GM18870 (cell line): ENCODE data around the gene CEACAM18.

Experiments
- ATAC-seq: cut with Tn5 transposase; IDR thresholded peaks from one replicate; pipeline ENCODE4 v1.9.1; 2021; ENCODE audit warnings: moderate library complexity; ENCODE audit not compliant: unreplicated experiment

The CEACAM18 gene

DNA sequence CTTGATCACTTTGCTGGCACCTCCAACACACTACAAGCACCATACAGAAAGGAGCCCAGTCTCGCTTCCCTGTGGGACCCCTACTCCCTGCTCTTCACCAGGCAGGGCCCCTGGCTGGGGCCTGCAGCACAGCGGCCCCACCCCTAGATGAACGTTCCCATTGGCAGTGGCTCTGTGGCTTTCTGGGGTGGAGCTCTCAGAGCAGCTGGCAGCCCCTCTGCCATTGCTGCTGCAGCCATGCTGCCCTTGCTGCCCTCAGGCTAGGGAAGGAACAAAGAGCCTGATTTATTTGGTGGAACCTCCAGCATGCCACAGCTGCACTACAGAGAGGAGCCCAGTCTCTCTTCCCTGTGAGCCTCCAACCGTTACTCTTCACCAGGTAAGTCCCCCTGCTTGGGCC is 47.3 kb downstream of the CEACAM18 start:
- no peak for ATAC-seq

DNA sequence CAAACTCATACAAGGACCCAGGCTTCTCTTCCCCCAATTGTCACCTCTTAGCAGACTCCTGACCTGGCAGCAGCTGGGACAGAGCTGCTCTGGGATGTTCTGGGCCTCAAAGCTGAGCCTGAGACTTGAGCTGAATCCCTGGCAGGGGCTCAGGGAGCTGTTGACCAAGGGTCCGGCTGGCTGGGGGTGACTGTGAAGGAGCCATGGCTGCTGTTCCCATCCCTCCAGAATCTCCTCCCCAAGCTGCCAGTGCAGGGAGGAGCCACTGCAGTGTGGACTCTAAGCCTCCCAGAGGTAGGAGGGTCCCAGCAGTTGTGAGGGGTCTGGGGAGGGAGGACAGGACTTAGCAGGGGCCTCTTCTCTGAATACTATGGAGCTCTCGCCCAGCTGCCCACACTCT is 51.0 kb downstream of the CEACAM18 start:
- no peak for ATAC-seq

DNA sequence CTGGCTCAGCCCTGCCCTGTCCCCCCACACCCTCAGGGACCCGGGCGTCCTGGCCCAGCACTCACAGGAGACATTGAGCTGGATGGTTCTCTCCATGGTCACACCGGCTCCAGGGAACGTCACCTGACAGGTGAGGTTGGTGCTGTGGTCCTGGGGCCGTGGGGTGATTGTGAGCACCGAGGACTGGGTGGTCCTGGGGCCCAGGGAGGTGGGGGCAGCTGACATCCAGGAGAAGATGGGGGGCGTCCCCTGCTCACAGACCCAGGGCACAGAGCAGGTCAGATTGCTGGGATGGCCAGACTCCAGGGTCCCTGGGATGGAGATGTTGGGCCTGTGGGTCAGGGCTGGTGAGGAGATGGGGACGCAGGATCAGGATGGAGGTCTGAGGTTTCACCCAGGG is 52.3 kb downstream of the CEACAM18 start:
- no peak for ATAC-seq

DNA sequence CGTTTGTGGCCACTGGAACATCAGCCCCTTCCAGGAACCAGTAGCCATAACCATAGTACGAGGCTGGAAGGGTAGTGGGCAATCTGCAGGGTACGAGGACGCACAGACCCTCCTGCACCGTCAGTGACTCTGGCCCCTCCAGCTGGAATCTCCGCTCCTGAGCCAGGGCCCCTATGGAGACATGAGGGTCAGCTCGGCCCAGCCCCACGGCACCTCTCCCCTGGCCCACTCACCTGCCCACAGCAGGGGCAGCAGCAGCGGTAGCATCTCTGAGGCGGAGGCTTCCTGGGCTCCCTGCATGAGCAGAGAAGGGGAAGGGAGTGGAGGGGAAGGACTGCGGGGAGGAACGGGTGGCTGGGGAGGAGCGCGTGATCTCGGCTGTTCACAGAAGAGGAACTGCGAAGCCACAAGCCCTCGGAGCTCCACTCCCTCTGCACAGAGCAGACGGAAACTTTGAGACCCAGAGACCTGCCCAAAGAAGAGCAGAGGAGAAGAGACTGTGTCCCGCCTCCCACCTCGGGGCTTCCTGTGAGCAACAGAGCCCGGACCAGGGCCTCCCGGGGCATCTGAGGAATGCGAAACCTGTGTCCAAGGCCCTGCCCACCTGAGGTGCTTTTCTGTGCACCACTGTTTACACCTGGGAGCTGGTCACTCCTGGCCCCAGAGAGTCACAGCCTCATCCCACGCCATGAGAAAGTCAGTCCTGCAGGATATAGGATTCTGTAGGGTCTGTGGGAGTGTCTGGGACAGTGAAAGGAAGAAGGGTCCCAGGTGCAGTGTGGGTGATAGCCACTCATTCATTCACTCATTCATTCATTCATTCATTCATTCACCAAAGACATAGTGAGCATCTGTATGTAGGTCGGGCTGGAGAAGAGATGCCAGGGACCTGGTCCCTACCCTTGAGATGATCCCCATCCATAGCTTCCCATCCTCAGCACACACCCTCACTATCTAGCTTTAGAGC is 53.3 kb downstream of the CEACAM18 start, which contains the start of gene SIGLEC6:
Gene SIGLEC6, minus strand, starts transcription at position 322 of the 967 bp plus-strand sequence. Its CDS starts 22 bp downstream, at position 300.
- no peak for ATAC-seq

DNA sequence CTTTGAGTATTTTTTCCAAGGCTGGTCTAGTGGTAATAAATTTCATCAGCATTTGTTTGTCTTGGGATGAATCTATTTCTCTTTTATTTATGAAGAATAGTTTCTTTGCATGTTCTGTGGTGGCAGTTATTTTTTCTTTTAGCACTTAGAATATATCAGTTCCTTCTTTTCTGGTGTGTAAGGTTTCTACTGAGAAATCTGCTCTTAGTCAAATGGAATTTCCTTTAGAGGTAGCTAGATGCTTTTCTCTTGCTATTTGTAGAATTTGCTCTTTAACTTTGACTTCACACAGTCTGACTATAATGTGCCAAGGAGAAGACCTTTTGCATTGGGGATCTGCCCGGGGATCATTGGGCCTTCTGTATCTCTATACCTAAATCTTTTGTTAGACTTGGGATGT is 57.2 kb downstream of the CEACAM18 start:
- no peak for ATAC-seq

DNA sequence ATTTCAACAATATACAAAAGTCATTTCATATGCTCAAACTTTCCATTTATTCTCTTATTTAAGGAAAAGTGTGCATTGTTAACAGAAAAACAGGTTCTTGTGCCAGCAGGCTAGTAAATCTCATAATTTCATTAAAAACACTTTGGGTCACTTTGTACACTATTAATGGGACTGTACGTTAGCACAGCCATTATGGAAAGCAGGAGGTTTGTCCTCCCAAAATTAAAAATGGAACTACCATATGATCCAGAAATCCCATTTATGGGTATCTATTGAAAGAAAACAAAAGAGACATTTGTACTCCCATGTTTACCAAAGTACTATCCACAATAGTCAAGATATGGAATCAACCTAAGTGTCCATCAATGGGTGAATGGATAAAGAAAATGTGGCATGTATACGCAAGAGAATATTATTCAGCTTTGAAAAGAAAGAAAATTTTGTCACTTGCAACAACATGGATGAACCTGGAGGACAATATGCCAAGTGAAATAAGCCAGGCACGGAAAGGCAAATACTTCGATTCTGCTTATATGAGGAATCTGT is 61.6 kb downstream of the CEACAM18 start:
- no peak for ATAC-seq
